Inferior parietal cortex (tissue), 1 donor: ENCODE data around the gene STAT2.
"Not testable (repeated sequence)": the region's sequence is repeated elsewhere in the genome, so short reads cannot be mapped to it uniquely, and the experiment has no call there.

ENCODE experiments used
- DNase-seq: peaks from one replicate; pipeline ENCODE4 v3.0.0-alpha.2; 2016; ENCODE audit errors: extremely low spot score

STAT2 gene

GRCh38 chr12:56362130-56363059, 2.5 kb upstream of the STAT2 start, which contains the start of gene APOF:
Gene APOF, minus strand, starts transcription at chr12:56362857. Its CDS starts 112 bp downstream, at chr12:56362745.
- no peak for DNase-seq

- DNase-seq, result no peak
Observed at GRCh38 chr12:56361487-56362129, 1.7 kb upstream of the STAT2 start.

GRCh38 chr12:56358836-56359532, 923 bp downstream of the STAT2 start:
- DNase-seq, result peak; percentile 63

GRCh38 chr12:56351325-56351724, 8.6 kb downstream of the STAT2 start:
- no peak for DNase-seq

DNA sequence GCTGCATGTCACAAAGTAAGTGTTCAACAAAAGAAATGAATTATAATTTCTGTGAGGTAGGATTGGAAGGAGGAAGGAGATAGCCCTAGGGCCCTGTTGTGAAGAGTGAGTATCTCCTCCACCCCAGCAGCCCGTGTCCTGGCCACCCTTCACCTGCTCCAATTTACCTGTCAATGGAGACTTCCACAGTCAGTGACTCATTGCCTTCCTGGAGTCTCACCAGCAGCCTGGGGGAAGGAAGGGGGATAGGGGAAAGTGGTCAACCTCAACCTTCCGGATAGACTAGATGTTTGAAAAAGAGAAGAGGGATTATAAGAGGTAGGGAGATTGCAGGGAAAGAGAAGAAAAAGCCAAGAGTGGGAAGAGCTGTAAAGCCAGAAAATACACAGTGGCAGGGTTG, 9.2 kb downstream of the STAT2 start:
- no peak for DNase-seq

- DNase-seq, result no peak
Observed at GRCh38 chr12:56348776-56349175, 11.1 kb downstream of the STAT2 start.

- not testable (repeated sequence) for DNase-seq
Observed at GRCh38 chr12:56347255-56347654, 12.7 kb downstream of the STAT2 start.

DNA sequence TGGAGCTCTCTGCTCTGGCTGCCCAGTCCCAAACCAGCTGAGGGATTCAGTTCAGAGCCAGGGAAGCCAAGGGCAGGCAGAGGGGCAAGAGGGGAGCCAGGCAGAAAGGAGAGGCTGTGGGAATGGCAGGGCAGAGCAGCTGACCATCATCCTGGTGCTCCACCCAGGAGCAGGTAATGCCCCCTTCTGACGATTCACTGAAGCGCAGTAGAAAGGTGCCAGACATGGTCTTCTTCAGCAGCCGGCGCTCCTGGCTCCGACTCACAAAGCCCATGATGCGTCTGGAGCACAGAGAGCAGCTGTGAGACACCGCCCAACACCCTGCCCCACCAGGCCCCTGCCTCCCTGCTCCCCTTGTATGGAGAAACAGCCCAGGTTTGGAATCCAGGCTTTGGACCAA, 13.2 kb downstream of the STAT2 start:
- DNase-seq, result no peak

- not testable (repeated sequence) for DNase-seq
Observed at GRCh38 chr12:56342290-56342689, 17.6 kb downstream of the STAT2 start.

- DNase-seq, result no peak
Observed at GRCh38 chr12:56341616-56342015, 18.3 kb downstream of the STAT2 start.

DNA sequence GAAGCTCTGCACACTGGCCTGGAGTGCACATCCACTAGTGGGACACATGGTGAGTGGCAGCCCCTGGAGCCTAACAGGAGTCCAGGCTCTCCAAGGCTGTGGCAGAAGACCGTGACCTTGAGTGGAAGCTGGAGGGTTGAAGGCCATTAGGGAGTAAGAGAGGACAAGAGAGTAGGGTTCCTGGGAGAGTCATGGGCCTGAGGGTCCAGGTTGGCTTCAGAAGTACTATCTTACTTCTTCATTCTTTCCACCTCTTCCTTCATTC, 20.8 kb downstream of the STAT2 start:
- no peak for DNase-seq

- DNase-seq, result no peak
Observed at GRCh38 chr12:56338308-56339157, 21.4 kb downstream of the STAT2 start, which contains the start of gene IL23A. Gene IL23A, plus strand, starts transcription at chr12:56338884. Its CDS starts 161 bp downstream, at chr12:56339045.

- no peak for DNase-seq
Observed at GRCh38 chr12:56337753-56338251, 22.1 kb downstream of the STAT2 start.

DNA sequence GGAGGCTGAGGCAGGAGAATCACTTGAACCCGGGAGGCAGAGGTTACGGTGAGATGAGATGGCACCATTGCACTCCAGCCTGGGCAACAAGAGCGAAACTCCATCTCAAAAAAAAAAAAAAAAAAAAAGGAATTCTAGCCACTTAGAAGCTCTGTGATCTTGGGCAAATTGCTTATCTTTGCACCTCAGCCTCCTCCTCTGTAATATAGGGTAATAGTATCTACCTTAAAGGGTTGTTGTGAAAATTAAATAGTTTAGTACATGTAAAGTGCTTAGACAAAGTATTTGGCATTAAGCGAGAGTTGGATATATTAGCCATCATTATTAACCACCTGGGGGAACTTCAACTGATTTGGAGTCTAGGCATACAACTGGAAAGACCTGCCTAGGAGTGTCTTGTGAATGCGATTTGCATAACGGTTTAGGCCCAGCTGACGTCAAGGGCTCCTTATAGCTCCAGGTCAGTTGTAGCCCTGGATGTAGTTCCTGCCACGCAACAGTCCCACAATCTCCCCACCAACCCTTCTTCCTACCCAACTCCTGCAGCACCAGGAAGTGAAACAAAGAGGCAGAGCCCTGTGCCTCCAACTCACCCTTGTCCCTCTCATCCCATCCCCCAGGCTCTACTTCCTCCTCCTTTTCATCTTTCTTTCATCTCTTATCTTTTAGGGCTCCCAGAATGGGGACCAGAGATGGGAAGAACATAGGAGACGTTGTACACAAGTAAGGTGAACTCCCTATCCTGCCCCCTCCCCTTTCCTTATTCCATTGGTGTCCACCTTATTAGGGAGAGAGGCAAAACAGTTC, 23.3 kb downstream of the STAT2 start:
- DNase-seq, result peak; percentile 15

DNA sequence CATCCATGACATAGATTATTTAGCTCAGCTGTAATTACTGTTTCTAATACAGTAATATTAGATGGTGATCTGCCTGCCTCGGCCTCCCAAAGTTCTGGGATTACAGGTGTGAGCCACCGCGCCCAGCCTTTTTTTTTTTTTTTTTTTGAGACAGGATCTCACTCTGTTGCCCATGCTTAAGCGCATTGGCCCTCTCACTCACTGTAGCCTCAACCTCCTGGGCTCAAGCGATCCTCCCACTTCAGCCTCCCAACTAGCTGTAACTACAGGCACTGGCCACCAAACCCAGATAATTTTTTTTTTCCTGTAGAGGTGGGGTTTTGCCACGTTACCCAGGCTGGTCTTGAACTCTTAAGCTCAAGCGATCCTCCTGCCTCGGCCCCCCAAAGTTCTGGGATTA, 24.4 kb downstream of the STAT2 start:
- DNase-seq, result not testable (repeated sequence)

DNA sequence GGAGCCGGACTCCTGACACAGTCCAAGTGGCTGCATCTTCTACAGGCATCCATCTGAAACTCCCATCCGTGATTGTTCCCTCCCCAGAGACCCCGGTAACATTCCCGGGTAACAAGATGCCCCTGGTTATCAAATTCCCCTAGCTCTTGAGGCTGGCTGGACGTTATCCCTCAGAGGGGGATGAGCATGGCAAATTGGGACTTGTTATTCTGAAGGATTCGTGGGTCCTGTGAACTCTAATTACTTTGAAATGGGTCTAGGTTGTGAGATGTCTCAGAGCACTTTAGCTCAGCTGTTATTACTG, 25.5 kb downstream of the STAT2 start:
- DNase-seq, result peak; percentile 9

- peak; percentile 98 for DNase-seq
Observed at GRCh38 chr12:56333679-56334489, 26.0 kb downstream of the STAT2 start, which contains the start of gene PAN2. Gene PAN2, minus strand, starts transcription at chr12:56334000. Its CDS starts 906 bp downstream, at chr12:56333094.

DNA sequence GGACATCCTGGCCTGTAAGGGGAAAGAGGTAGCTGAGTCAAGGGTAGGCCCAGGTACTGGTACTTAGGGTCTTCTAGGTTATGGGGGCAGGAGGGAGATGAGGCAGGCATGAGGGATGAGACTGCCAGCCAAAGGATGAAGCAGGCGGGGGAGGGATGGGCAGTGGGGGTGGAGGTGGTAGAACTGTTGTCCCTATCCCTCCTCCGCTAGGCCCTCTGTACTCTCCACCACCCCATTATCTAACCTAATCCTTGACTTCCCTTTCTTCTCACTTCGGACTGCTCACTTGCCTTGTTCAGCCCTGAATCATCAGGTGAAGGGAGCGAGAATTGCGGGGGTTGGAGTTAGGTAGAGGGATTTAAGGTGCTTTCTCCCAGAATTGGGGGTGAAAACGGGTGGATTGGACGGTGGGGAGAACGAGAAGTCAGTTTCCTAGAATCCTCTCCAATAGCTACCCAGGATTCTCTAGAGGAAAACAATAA, 26.7 kb downstream of the STAT2 start:
- no peak for DNase-seq

- no peak for DNase-seq
Observed at GRCh38 chr12:56332512-56333196, 27.3 kb downstream of the STAT2 start.
